GM23248 (cell line): ENCODE data around the gene MSMO1. TPM values are rescaled to one million over a fixed set of nuclear protein-coding genes. Genes with fewer than 3 reads are reported as not detected.

Source experiments
- DNase-seq: peaks from one replicate; pipeline ENCODE4 v3.0.0-alpha.2; 2015
- H2AFZ ChIP-seq: fragments of 200-600 bp; sonication (generic); 2 replicates; pipeline ENCODE4 v1.6.1; 2016; ENCODE audit warnings: antibody characterized with exemption
- H3F3A ChIP-seq: fragments of 200-600 bp; sonication (generic); 2 replicates; pipeline ENCODE4 v1.6.1; 2016; ENCODE audit warnings: mild to moderate bottlenecking, antibody characterized with exemption, mixed run types; ENCODE audit not compliant: insufficient read depth
- H3K27ac ChIP-seq: fragments of 200-600 bp; sonication (generic); 2 replicates; pipeline ENCODE4 v1.5.1; 2016; ENCODE audit warnings: mild to moderate bottlenecking
- H3K27me3 ChIP-seq: fragments of 200-600 bp; sonication (generic); replicated peaks from 2 replicates; pipeline ENCODE4 v1.6.1; 2016; ENCODE audit warnings: mild to moderate bottlenecking; ENCODE audit not compliant: insufficient read depth
- H3K36me3 ChIP-seq: fragments of 200-600 bp; sonication (generic); 2 replicates; pipeline ENCODE4 v1.6.1; 2016; ENCODE audit warnings: low read depth, mild to moderate bottlenecking
- H3K4me1 ChIP-seq: fragments of 200-600 bp; sonication (generic); 2 replicates; pipeline ENCODE4 v1.6.1; 2016; ENCODE audit warnings: mild to moderate bottlenecking; ENCODE audit not compliant: insufficient read depth
- H3K4me2 ChIP-seq: fragments of 200-600 bp; sonication (generic); one replicate; pipeline ENCODE4 v1.6.1; 2016; ENCODE audit warnings: mild to moderate bottlenecking; ENCODE audit not compliant: unreplicated experiment
- H3K4me3 ChIP-seq: fragments of 200-600 bp; sonication (generic); 2 replicates; pipeline ENCODE4 v1.5.1; 2016; ENCODE audit warnings: mild to moderate bottlenecking
- H3K79me2 ChIP-seq: fragments of 200-600 bp; sonication (generic); 2 replicates; pipeline ENCODE4 v1.6.1; 2016; ENCODE audit warnings: mild to moderate bottlenecking; ENCODE audit not compliant: insufficient read depth
- H3K9ac ChIP-seq: fragments of 200-600 bp; sonication (generic); 2 replicates; pipeline ENCODE4 v1.6.1; 2016; ENCODE audit warnings: mild to moderate bottlenecking
- H3K9me2 ChIP-seq: fragments of 200-600 bp; sonication (generic); 2 replicates; pipeline ENCODE4 v1.6.1; 2016; ENCODE audit warnings: mixed run types, mild to moderate bottlenecking, moderate library complexity; ENCODE audit not compliant: insufficient read depth
- H3K9me3 ChIP-seq: fragments of 200-600 bp; sonication (generic); one replicate; pipeline ENCODE4 v1.6.1; 2017; ENCODE audit warnings: low read depth
- H4K20me1 ChIP-seq: fragments of 200-600 bp; sonication (generic); 2 replicates; pipeline ENCODE4 v1.6.0; 2016; ENCODE audit not compliant: insufficient read depth
- EZH2 ChIP-seq: fragments of 200-600 bp; sonication (generic); IDR thresholded peaks from 2 replicates; pipeline ENCODE4 v1.6.1; 2018; ENCODE audit warnings: antibody characterized with exemption, mild to moderate bottlenecking; ENCODE audit not compliant: insufficient read depth, poor library complexity, severe bottlenecking
- EZH2phosphoT487 ChIP-seq: fragments of 200-600 bp; sonication (generic); IDR thresholded peaks from 2 replicates; pipeline ENCODE4 v1.6.1; 2018; ENCODE audit warnings: antibody characterized with exemption, moderate library complexity, mild to moderate bottlenecking, low read depth; ENCODE audit not compliant: insufficient read depth
- WGBS, 2 experiments: methylation state at CpG; one replicate each; pipeline ENCODE4 v1.1.6; 2015 to 2017; ENCODE audit warnings: low lambda C conversion rate in 2 of 2, low coverage in 1 of 2; ENCODE audit errors: missing lambda C conversion rate in 2 of 2; 5-methylcytosine and 5-hydroxymethylcytosine counted together
- in situ Hi-C: fragments of 300-500 bp; cut with MboI; formaldehyde crosslinking; loops from 2 replicates; pipeline ENCODE4 v1.15.0; 2020
- polyA plus RNA-seq: library from polyadenylated mRNA; unstranded; fragments of >200 nt; fragmentation: Nextera tagmentation; extraction: Ambion mirVana; gene quantifications from 2 replicates; pipeline ENCODE4 v1.2.1, GENCODE V29; 2016
- total RNA-seq: library from RNA; depleted of rRNA; stranded (reverse); fragments of >200 nt; shearing (Covaris generic); gene quantifications from 2 replicates; pipeline ENCODE4 v1.2.3, GENCODE V29; 2014

MSMO1 gene
- total and polyA plus RNA-seq, 2 experiments from 2014 or later: 72.2 to 72.7 TPM

DNA sequence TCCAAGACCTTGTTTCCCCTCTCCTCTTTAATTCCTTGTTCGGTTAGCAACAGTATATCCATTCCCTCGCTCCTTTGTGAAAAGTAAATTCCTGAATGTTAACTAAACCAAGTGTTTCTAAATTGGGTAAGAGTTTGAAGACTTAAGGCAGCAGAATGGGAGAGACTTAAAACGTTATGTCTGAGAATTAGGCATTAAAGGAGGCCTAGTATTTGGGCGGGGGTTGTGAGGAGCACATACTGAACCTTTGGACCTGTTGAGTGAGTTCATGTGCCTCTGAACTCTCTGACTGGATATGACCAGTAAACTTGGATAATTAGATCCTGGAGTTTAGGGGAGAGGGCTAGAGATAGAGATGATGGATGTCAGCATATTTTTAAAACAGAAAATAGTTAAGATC is 1.2 kb downstream of the MSMO1 start:
- in situ Hi-C loops: no loop called here

DNA sequence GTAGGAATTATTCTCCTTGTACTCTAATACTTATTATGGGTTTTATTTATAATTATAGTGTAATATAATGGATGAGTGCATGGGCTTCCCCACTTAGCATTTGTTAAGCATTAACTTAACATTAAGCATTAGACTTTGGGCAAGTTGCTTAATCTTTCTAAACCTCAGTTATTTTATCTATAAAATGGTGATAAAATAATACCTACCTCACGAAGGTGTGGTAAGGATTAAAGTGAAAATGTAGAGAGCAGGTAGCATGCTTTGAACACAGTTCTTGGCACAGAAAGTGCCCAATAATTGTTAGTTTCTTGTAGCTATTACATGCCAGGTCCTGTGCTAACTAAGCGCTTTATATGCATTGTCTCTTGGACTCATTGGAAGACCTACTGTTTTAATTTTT is 2.6 kb downstream of the MSMO1 start:
- in situ Hi-C loops: no loop called here
- H4K20me1 ChIP-seq: no peaks in the 10 kb centered on the region; the same call in 1 of the 2 replicates
- no peak overlapping the region for H3K4me2 ChIP-seq
- TF ChIP-seq EZH2phosphoT487 (no peak), EZH2 (no peak)
- 98 to 99% methylated on average over 2 of the region's 2 CpGs for WGBS, 2 experiments
- H3K9me3 ChIP-seq: no peaks in the 10 kb centered on the region
- peaks cover 76% of the 10 kb centered on the region for H3K79me2 ChIP-seq
- no peaks in the 10 kb centered on the region for H3K9me2 ChIP-seq
- DNase-seq: no peak
- no peak overlapping the region for H3K9ac ChIP-seq
- peaks cover 25% of the 10 kb centered on the region for H3F3A ChIP-seq
- no peak overlapping the region for H3K4me3 ChIP-seq
- H2AFZ ChIP-seq: no peak overlapping the region
- H3K27me3 ChIP-seq: no peaks in the 10 kb centered on the region
- no peak overlapping the region for H3K27ac ChIP-seq
- peaks cover 5% of the 10 kb centered on the region; the same call in 1 of the 2 replicates for H3K36me3 ChIP-seq
- peaks cover 32% of the 10 kb centered on the region for H3K4me1 ChIP-seq

More for the DNA sequence above, 1.2 kb downstream of the MSMO1 start:
- H3K4me3 ChIP-seq: peak overlapping the region; percentile 94
- no peaks in the 10 kb centered on the region for H3K9me3 ChIP-seq
- peaks cover 62% of the 10 kb centered on the region for H3K79me2 ChIP-seq
- H3K27ac ChIP-seq: peak overlapping the region; percentile 34
- no peaks in the 10 kb centered on the region; the same call in 1 of the 2 replicates for H4K20me1 ChIP-seq
- peak; percentile 32 for DNase-seq
- no peaks in the 10 kb centered on the region for H3K9me2 ChIP-seq
- H3K9ac ChIP-seq: peak overlapping the region; percentile 77
- H2AFZ ChIP-seq: peak overlapping the region; percentile 94
- no peak for TF ChIP-seq EZH2phosphoT487
- no peak for TF ChIP-seq EZH2
- H3K27me3 ChIP-seq: no peaks in the 10 kb centered on the region
- peak overlapping the region; percentile 75 for H3K4me2 ChIP-seq
- peaks cover 4% of the 10 kb centered on the region; the same call in 1 of the 2 replicates for H3K36me3 ChIP-seq
- 22 to 26% methylated on average over 4 of the region's 4 CpGs for WGBS, 2 experiments
- peaks cover 25% of the 10 kb centered on the region for H3F3A ChIP-seq
- H3K4me1 ChIP-seq: peaks cover 32% of the 10 kb centered on the region

DNA sequence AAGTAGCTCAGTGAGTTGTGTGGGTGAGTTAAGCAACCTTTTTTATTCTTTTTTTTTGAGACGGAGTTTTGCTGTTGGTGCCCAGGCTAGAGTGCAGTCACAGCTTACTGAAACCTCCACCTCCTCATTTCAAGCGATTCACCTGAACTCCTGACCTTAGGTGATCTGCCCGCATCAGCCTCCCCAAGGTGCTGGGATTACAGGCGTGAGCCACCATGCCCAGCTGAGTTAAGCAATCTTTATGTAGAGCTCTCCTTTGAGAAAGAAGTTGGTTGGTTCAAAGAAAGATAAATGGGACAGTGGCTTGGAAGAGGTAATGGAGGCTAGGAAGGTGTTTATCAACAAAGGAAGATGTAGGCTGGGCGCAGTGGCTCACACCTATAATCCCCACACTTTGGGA is 3.2 kb downstream of the MSMO1 start:
- no peak overlapping the region for H3K4me2 ChIP-seq
- H3K4me3 ChIP-seq: no peak overlapping the region
- in situ Hi-C loops: no loop called here
- DNase-seq: no peak
- no peak overlapping the region for H2AFZ ChIP-seq
- H3F3A ChIP-seq: peaks cover 25% of the 10 kb centered on the region
- H3K27me3 ChIP-seq: no peaks in the 10 kb centered on the region
- H3K9me3 ChIP-seq: no peaks in the 10 kb centered on the region
- H3K79me2 ChIP-seq: peaks cover 82% of the 10 kb centered on the region
- peaks cover 5% of the 10 kb centered on the region; the same call in 1 of the 2 replicates for H3K36me3 ChIP-seq
- 76 to 78% methylated on average over 5 of the region's 5 CpGs for WGBS, 2 experiments
- peaks cover 30% of the 10 kb centered on the region for H3K4me1 ChIP-seq
- no peak for TF ChIP-seq EZH2phosphoT487
- H4K20me1 ChIP-seq: no peaks in the 10 kb centered on the region; the same call in 1 of the 2 replicates
- H3K27ac ChIP-seq: no peak overlapping the region
- H3K9ac ChIP-seq: no peak overlapping the region
- H3K9me2 ChIP-seq: no peaks in the 10 kb centered on the region

DNA sequence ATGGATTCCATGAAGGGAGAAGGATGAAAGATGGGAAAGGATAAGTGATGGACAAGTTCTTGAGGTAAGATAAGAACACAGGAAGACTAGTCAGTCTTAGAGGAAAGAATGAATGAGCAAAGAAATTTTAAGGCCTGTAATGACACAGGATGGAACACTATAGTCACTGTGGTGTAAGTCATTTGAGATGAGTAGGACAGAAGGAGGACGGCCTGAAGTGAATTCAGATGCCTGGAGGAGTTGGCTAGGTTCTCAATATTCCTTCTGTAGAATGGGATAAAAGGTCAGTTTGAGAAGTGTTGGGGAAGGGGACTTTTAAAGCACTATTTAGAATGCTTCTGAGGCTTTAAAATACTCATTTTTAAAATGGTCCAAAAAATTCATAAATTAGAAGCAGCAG is 3.9 kb downstream of the MSMO1 start:
- Histone ChIP-seq H3K4me2 (no peak overlapping the region), H3K4me1 (peaks cover 23% of the 10 kb centered on the region), H4K20me1 (no peaks in the 10 kb centered on the region; the same call in 1 of the 2 replicates), H3K9ac (no peak overlapping the region), H3K9me2 (no peaks in the 10 kb centered on the region), H3K4me3 (no peak overlapping the region), H3K27me3 (no peaks in the 10 kb centered on the region), H3K79me2 (peaks cover 83% of the 10 kb centered on the region), H3K9me3 (no peaks in the 10 kb centered on the region), H3K27ac (no peak overlapping the region), H3F3A (peaks cover 20% of the 10 kb centered on the region), H2AFZ (no peak overlapping the region), H3K36me3 (peaks cover 5% of the 10 kb centered on the region; the same call in 1 of the 2 replicates)
- peak; percentile 36 for DNase-seq
- no peak for TF ChIP-seq EZH2phosphoT487
- TF ChIP-seq EZH2: no peak
- 78 to 92% methylated on average over 1 of the region's 1 CpG for WGBS, 2 experiments
- in situ Hi-C loops: no loop called here

DNA sequence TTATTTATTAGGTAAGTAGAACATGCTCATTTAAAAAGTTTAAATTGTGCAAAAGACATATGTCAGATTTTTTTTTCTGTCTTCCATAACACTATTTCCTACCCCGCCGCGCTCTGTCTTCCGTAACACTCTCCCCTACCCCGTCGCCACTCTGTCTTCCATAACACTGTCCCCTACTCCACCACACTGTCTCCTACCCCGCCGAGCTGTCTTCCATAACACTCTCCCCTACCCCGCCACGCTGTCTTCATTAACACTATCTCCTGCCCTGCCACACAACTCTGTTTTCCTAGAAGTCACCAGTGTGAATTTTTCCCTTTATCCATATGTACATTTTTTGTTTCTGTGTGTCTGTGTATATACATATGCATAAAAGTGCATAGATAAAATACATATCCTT is 4.4 kb downstream of the MSMO1 start:
- peaks cover 16% of the 10 kb centered on the region for H3F3A ChIP-seq
- DNase-seq: no peak
- no peaks in the 10 kb centered on the region for H3K9me2 ChIP-seq
- WGBS, 2 experiments: 87% methylated on average over 10 of the region's 10 CpGs
- H3K9me3 ChIP-seq: no peaks in the 10 kb centered on the region
- no peaks in the 10 kb centered on the region; the same call in 1 of the 2 replicates for H4K20me1 ChIP-seq
- no peak overlapping the region for H3K9ac ChIP-seq
- peaks cover 5% of the 10 kb centered on the region; the same call in 1 of the 2 replicates for H3K36me3 ChIP-seq
- no peak overlapping the region for H2AFZ ChIP-seq
- TF ChIP-seq EZH2: no peak
- TF ChIP-seq EZH2phosphoT487: no peak
- no peak overlapping the region for H3K27ac ChIP-seq
- peaks cover 21% of the 10 kb centered on the region for H3K4me1 ChIP-seq
- in situ Hi-C loops: no loop called here
- peaks cover 83% of the 10 kb centered on the region for H3K79me2 ChIP-seq
- no peak overlapping the region for H3K4me2 ChIP-seq
- H3K4me3 ChIP-seq: no peak overlapping the region
- H3K27me3 ChIP-seq: no peaks in the 10 kb centered on the region
